ENCODE data around the gene ZNF439. TPM values are rescaled to one million over a fixed set of nuclear protein-coding genes. Genes with fewer than 3 reads are reported as not detected.

ZNF439 gene
- polyA plus RNA-seq: 2.2 and 8.2 TPM in 2 replicates

DNA sequence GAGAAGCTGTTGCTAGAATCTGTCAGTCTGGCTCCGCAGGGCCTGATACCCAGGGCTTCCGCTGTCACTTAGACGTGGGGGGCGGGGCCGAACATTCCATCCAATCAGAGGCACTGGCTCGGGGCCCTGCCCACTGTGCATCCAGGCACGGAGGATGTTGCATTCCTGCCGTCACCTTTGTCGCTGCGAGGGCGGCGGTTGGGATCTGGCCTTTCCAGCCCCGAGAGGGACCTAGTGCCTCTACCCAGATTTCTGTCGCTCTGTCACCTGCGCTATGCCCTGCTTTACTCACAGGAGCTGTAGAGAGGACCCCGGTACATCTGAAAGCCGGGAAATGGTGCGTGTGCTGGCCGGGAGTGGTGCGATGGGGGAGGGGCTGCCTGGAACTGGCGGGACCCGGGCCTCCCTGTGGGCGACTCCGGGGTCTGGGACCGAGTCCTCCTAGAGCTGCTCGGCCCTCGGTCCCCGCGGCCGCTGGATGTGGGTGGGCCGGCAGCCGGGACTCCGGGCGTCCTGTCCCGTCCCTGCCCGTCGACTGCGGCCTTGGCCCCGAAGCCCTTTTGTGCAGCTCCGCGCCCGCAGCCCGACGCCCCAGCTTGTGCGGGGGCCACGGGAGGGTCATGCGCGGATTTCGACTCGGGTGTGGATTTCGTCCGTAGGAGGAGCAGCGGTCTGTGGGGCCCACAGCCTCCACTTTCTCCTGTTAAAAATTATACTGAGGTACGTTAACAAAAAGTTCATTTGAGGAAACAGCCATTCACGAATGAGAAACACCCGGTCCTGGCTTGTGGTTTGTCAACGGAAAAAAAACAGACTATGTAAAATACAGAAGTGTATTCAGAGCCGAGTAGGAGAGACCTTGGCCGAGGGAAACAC, at the start of gene ZNF439:
ZNF439 (plus strand) TSS at position 133 of the 876 bp plus-strand sequence; CDS start at position 275, 142 bp downstream.

DNA sequence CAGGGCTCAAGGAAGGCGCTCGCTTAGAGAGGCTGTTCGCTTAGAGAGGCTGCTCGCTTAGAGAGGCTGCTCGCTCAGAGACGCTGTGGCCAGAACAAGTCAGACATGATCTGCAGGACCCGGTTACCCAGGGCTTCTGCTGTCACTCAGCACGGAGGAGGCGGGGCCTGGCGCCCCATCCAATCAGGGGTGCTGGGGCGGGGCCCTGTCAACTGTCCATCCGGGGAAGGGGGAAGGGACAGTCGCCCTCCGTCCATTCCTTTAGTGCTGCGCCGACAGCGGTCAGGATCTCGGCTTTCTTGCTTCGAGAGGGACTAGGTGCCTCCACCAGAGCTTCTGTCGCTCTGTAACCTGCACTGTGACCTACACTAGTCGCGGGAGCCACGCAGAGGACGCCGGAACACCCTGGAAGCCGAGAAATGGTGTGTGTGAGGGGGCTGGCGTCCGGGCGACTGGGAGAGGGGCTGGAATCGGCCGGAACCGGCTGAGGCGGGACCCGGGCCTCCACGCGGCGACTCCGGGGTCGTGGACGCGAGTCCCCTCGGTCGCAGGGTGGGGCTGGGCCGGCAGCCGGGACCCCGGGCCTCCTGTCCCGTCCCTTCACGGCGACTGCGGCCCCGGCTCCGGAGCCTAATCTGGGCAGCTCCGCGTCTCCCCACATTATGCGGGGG, 34.4 kb upstream of the ZNF439 start, which contains the start of gene ZNF440:
ZNF440 (plus strand) TSS at position 245 of the 671 bp plus-strand sequence; CDS start at position 420, 175 bp downstream.

DNA sequence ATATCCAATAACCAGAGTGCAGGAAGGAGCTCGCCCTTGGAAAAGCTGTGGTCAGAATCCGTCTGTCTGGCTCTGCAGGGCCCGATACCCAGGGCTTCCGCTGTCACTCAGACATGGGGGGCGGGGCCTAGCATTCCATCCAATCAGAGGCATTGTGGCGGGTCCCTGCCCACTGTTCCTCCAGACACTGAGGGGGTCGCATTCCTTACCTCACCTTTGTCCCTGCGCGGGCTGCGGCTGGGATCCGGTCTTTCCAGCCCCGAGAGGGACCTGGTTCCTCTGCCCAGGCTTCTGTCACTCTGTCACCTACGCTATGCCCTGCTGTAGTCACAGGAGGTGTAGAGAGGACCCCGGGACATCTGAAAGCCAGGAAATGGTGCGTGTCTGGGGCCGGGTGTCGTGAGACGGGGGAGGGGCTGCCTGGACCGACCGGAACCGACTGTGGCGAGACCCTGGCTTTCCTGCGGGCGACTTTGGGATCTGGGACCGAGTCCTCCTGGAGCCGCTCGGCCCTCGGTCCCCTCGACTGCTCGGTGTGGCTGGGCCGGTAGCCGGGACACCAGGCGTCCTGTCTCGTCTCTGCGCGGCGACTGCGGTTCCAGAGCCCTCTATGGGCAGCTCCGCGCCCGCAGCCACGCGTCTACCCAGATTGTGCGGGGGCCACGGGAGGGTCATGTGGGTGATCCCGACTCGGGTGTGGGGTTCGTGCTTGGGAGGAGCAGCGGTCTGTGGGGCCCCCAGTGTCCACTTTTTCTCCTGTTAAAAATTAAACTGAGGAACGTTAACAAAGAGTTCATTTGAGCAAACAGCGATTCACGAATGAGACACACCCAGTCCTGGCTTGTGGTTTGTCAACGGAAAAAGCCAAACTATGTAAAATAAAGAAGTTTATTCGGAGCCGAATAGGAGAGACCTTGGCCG, 39.3 kb downstream of the ZNF439 start, which contains the start of gene ZNF69:
ZNF69 (plus strand) TSS at position 172 of the 921 bp plus-strand sequence; CDS start at position 314, 142 bp downstream.

Other genes with a start within 250 kb of the ZNF439 start
- gene ZNF823, start 109.8 kb upstream of the ZNF439 start, polyA plus RNA-seq: 0.57 and 1.6 TPM in 2 replicates
- gene ZNF441, start 81.7 kb upstream of the ZNF439 start, polyA plus RNA-seq: 12.6 and 16.6 TPM in 2 replicates
- 1.4 and 2.3 TPM in 2 replicates for gene ZNF491, start 50.2 kb upstream of the ZNF439 start, polyA plus RNA-seq
- 3.0 and 3.7 TPM in 2 replicates for gene ZNF440, start 34.5 kb upstream of the ZNF439 start, polyA plus RNA-seq
- 0.22 and 0.70 TPM in 2 replicates for gene ZNF69, start 39.1 kb downstream of the ZNF439 start, polyA plus RNA-seq
- 0.39 and 5.0 TPM in 2 replicates for gene ZNF700, start 76.4 kb downstream of the ZNF439 start, polyA plus RNA-seq
- gene ZNF763, start 116.3 kb downstream of the ZNF439 start, polyA plus RNA-seq: 0.99 and 2.5 TPM in 2 replicates
- 2.7 and 4.4 TPM in 2 replicates for gene ZNF433, start 187.0 kb downstream of the ZNF439 start, polyA plus RNA-seq
- gene ZNF878, start 204.2 kb downstream of the ZNF439 start, polyA plus RNA-seq: not detected in 2 replicates
- gene ZNF844, start 216.0 kb downstream of the ZNF439 start, polyA plus RNA-seq: 2.4 and 5.2 TPM in 2 replicates